C4-2B (cell line): ENCODE measurements around the gene TP73.

Experiments
- CTCF ChIP-seq: fragments of 450-650 bp; conservative IDR thresholded peaks from 2 replicates; pipeline ENCODE4 v1.5.1; 2017; ENCODE audit warnings: mild to moderate bottlenecking
- ZFX ChIP-seq: fragments of 450-650 bp; IDR thresholded peaks from 2 replicates; pipeline ENCODE4 v1.6.1; 2017

GRCh38 chr1:3697810-3698209 lies 45.5 kb downstream of the TP73 start:
- TF ChIP-seq CTCF (no peak), ZFX (no peak)
